Measurements from ENCODE around the gene ALKBH4.
"Not testable (repeated sequence)": the region's sequence is repeated elsewhere in the genome, so short reads cannot be mapped to it uniquely, and the experiment has no call there.

Gene ALKBH4

DNA sequence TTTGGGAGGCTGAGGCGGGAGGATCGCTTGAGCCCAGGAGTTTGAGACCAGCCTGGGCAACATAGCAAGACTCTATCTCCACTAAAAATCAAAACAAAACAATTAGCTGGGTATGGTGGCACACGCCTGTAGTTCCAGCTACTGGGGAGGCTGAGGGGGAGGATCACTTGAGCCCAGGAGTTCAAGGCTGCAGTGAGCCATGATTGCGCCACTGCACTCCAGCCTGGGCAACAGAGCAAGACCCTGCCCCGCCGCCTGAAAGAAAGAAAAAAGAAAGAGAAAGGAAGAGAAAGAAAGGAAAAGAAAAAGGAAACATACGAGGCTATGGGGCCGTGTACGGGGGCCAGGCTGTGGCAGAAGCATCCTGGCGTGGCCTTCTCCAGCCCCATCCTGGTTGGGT, 9.7 kb downstream of the ALKBH4 start:
- DNase-seq = not testable (repeated sequence)

GRCh38 chr7:102454468-102454867, 10.2 kb downstream of the ALKBH4 start:
- DNase-seq = no peak

GRCh38 chr7:102453319-102453718, 11.3 kb downstream of the ALKBH4 start:
- DNase-seq = no peak

GRCh38 chr7:102452451-102452850, 12.2 kb downstream of the ALKBH4 start:
- DNase-seq = no peak

DNA sequence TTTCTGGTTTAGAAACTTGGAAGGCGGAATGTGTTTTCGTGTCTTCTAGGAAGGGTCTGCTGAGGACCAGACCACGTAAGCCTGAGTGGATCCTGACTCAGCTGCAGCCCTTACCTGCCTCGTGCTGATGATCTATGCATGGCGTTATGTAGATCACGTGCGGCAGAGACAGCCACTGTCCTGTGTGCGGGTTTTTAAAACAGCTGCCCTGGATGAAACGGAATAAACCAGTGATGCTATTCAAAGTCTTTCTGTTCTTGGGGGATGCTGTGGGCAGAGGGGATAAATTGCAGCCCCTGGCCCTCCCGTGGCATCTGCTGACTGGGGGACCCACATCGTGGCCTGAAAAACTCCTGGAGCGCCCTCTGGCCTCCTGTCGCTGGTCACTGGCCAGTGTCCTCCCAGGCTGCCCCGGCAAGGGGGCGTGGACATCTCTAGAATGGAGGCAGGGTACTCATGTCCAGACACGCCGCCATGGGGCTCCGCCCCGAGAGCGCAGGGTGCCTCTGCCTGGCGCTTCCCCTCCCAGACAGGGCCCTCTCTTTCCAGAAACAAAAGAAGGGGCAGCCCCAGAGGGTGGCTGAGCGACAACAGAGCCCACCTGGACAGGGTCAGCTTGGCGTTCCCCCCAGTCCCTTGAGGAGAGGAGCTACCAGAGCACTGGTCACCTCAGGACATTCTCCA, 13.2 kb downstream of the ALKBH4 start:
- no peak for DNase-seq

DNA sequence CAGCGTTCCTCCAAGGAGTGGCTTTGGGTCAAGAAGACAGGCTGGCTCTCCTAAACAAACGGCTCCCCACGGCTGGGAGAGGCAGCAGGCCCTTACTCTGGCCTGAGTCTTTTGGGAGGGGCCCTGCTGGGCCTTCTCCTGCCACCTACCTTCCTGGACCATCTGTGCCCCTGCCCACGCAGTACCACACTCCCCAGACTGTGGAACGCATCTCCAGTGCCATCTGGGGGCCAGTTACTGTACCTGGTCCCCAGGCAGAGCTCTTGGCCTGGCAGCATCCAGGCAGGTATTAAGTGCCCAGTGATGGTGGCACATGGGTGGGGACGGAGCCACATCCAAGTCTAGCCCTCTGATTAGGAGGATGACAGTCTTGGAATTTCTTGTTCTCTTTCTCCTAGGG, 14.4 kb downstream of the ALKBH4 start:
- DNase-seq = peak; percentile 33

DNA sequence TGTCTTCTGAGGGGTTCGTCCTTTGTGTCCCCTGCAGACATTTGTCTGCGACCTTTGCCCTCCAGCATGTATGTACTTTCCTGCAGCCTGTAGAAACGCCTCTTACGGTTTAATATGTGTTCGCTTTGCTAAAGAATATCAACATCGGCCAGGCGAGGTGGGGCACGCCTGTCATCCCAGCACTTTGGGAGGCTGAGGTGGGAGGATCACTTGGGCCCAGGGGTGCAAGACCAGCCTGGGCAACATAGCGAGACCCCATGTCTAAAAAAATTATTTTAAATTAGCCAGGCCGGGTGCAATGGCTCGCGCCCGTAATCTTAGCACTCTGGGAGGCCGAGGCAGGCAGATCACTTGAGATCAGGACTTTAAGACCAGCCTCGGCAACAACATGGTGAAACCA, 15.5 kb downstream of the ALKBH4 start:
- DNase-seq = no peak

- no peak for DNase-seq
Measured at GRCh38 chr7:102447311-102447710, 17.4 kb downstream of the ALKBH4 start.

DNA sequence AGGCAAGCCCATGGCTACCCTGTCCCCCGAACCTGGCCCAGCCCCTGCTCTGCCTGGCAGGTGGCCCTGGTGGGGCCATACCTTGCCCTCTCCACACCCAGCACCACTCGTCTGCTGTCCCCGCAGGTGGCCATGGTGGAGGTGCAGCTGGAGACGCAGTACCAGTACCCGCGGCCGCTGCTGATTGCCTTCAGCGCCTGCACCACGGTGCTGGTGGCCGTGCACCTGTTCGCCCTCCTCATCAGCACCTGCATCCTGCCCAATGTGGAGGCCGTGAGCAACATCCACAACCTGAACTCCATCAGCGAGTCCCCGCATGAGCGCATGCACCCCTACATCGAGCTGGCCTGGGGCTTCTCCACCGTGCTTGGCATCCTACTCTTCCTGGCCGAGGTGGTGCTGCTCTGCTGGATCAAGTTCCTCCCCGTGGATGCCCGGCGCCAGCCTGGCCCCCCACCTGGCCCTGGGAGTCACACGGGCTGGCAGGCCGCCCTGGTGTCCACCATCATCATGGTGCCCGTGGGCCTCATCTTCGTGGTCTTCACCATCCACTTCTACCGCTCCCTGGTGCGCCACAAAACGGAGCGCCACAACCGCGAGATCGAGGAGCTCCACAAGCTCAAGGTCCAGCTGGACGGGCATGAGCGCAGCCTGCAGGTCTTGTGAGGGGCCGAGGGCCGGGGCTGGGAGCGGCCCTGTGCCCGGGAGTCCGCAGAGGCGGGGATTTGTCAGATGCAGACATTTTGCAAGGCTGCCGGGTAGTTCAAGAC, 18.1 kb downstream of the ALKBH4 start:
- no peak for DNase-seq

- no peak for DNase-seq
Measured at GRCh38 chr7:102445674-102446071, 19.0 kb downstream of the ALKBH4 start.

DNA sequence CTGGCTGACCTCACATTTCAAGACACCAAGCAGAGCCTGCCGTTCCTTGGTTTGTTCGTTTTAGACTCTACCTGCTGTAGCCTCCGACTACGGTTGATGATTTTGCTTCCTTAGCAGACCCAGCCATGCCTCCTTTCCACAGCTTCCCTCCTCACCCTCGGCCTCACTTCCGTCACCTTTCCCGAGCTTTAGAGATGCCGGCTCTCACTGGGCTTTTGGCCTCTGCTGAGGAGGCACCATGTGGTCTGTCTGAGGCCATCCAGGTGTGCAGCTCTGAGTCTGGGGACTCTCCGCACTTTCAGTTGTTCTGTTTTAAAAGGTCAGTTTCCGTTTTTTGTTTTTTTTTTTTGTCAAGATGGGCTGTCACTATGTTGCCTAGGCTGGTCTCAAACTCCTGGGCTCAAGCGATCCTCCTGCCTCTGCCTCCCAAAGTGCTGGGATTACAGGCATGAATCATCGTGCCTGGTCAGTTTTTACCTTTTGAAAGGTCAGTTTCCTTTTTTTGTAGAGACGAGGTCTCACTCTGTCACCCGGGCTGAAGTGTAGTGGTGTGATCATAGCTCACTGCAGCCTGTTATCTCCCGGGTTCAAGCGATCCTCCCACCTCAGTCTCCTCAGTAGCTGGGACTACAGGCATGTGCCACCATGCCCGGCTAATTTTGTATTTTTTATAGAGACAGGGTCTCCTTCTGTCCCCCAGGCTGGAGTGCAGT, 19.5 kb downstream of the ALKBH4 start:
- no peak for DNase-seq

DNA sequence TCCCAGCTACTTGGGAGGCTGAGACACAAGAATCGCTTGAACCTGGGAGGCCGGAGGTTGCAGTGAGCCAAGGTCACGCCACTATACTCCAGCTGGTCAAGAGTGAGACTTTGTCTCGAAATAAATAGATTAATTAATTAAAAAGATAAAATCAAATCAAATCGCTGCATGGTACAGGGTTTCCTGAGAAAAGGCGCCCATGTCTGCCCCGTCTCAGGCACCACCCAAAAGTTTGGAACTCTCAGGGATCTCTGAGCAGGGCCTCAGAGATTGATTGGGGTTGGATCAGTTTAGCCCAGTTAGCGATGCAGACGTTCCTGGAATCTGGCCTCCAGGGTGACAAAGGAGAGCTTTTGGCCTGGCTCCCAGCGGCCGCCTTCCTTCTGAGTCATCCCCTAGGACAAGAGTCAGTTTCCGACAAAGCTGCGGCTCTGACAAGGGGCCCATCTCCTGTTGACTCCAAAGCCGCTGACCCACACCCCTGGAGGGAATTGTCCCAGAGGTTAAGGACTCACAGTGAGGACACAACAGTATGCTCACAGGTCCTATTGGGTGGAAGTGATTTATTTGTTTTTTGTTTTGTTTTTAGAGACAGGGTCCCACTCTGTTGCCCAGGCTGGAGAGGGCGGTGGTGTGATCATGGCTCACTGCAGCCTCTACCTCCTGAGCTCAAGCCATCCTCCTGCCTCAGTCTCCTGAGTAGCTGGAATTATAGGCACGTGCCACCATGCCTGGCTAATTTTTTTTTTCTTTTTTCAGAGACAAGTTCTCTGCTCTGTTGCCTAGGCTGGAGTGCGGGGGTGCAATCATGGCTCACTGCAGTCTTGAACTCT, 24.5 kb downstream of the ALKBH4 start:
- DNase-seq = no peak

DNA sequence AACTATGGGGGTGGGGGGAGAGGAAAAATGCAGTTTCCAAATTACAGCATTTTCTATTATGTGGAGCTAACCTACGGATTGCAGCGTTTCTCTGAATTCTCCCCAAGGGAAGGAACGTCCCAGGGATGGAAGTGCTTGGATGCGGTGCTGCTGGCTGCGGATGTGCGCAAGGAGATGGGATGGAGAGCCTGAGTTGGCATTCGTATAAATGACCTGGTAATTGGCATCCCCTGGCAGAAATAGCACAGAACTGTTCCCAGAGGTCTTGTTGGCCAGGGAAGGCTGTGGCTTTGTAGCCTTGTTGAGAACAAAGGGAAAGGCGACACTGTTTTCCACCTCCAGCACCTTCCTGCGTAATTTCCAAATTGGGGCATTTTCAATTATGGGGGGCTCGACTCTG, 28.5 kb downstream of the ALKBH4 start:
- DNase-seq = no peak

DNA sequence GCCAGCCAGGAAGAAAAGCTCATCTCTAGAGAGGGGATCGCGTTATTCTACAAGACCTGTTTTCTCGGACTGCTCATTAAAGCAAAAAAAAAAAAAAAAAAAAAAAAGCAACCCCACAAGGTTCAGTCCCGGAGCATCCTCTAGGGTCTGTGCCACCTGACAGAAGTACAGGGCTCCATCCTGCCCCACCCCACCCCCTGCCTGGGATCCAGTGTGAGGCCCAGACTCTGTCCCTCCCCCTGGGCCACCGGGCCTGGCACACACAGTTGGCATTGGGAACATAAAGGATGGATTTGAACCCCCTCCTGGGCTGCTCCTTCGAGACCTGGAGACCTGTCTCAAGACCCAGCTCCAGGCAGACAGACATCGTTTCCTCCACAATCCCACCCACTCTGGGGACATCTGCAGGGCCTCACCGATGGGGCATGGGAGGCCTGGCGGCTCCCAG, 30.6 kb downstream of the ALKBH4 start:
- no peak for DNase-seq

GRCh38 chr7:102433219-102434038, 31.2 kb downstream of the ALKBH4 start, which contains the start of gene ORAI2:
Gene ORAI2 (plus strand): TSS chr7:102433575. CDS start chr7:102438957, 5,382 bp downstream.
- peak; percentile 56 for DNase-seq

GRCh38 chr7:102432442-102433218, 32.0 kb downstream of the ALKBH4 start:
- DNase-seq = no peak

- peak; percentile 35 for DNase-seq
Measured at GRCh38 chr7:102431617-102432298, 32.9 kb downstream of the ALKBH4 start.

GRCh38 chr7:102429141-102429899, 35.3 kb downstream of the ALKBH4 start:
- no peak for DNase-seq

GRCh38 chr7:102427019-102427405, 37.7 kb downstream of the ALKBH4 start:
- DNase-seq = no peak
